ENCODE measurements around the gene OSBPL8.

OSBPL8 gene

GRCh38 chr12:76464631-76465166 is 94.9 kb downstream of the OSBPL8 start:
- no peak for DNase-seq (ENCODE audit: low read depth)

- DNase-seq (ENCODE audit: low read depth) = no peak
Observed at GRCh38 chr12:76462668-76463224, 96.8 kb downstream of the OSBPL8 start.

- no peak for DNase-seq (ENCODE audit: low read depth)
Observed at GRCh38 chr12:76460807-76461206, 98.8 kb downstream of the OSBPL8 start.

- DNase-seq (ENCODE audit: low read depth) = no peak
Observed at GRCh38 chr12:76457818-76458217, 101.8 kb downstream of the OSBPL8 start.

GRCh38 chr12:76457010-76457409 is 102.6 kb downstream of the OSBPL8 start:
- no peak for DNase-seq (ENCODE audit: low read depth)

- DNase-seq (ENCODE audit: low read depth) = no peak
Observed at GRCh38 chr12:76455582-76456345, 103.8 kb downstream of the OSBPL8 start.

- no peak for DNase-seq (ENCODE audit: low read depth)
Observed at GRCh38 chr12:76451528-76451927, 108.0 kb downstream of the OSBPL8 start.

GRCh38 chr12:76450690-76451089 is 108.9 kb downstream of the OSBPL8 start:
- DNase-seq (ENCODE audit: low read depth) = no peak

- DNase-seq (ENCODE audit: low read depth) = no peak
Observed at GRCh38 chr12:76449993-76450392, 109.6 kb downstream of the OSBPL8 start.

GRCh38 chr12:76449583-76449982 is 110.0 kb downstream of the OSBPL8 start:
- DNase-seq (ENCODE audit: low read depth) = no peak

- DNase-seq (ENCODE audit: low read depth) = no peak
Observed at GRCh38 chr12:76449016-76449415, 110.6 kb downstream of the OSBPL8 start.

- DNase-seq (ENCODE audit: low read depth) = no peak
Observed at GRCh38 chr12:76446090-76446489, 113.5 kb downstream of the OSBPL8 start.

GRCh38 chr12:76445462-76445861 is 114.1 kb downstream of the OSBPL8 start:
- no peak for DNase-seq (ENCODE audit: low read depth)

GRCh38 chr12:76444408-76444984 is 115.1 kb downstream of the OSBPL8 start:
- DNase-seq (ENCODE audit: low read depth) = no peak

GRCh38 chr12:76441016-76441415 is 118.6 kb downstream of the OSBPL8 start:
- DNase-seq (ENCODE audit: low read depth) = no peak

GRCh38 chr12:76432733-76433132 is 126.8 kb downstream of the OSBPL8 start:
- DNase-seq (ENCODE audit: low read depth) = no peak

- DNase-seq (ENCODE audit: low read depth) = no peak
Observed at GRCh38 chr12:76428117-76428516, 131.5 kb downstream of the OSBPL8 start.

- no peak for DNase-seq (ENCODE audit: low read depth)
Observed at GRCh38 chr12:76426160-76426559, 133.4 kb downstream of the OSBPL8 start.

- DNase-seq (ENCODE audit: low read depth) = no peak
Observed at GRCh38 chr12:76424941-76425340, 134.6 kb downstream of the OSBPL8 start.

GRCh38 chr12:76422543-76423438 is 136.8 kb downstream of the OSBPL8 start:
- no peak for DNase-seq (ENCODE audit: low read depth)

- no peak for DNase-seq (ENCODE audit: low read depth)
Observed at GRCh38 chr12:76422154-76422542, 137.4 kb downstream of the OSBPL8 start.

GRCh38 chr12:76421046-76421445 is 138.5 kb downstream of the OSBPL8 start:
- no peak for DNase-seq (ENCODE audit: low read depth)

Measured in activated T-cell treated with anti-CD3 and anti-CD28 coated beads for 48 hours (primary cell).